B cell (primary cell): ENCODE data around the gene PDE6H.

ENCODE experiments used
- CTCF ChIP-seq: fragments of 200-600 bp; IDR thresholded peaks from one replicate; pipeline ENCODE4 v1.8.0; 2022; ENCODE audit warnings: antibody characterized with exemption, mild to moderate bottlenecking
- EZH2 ChIP-seq: IDR thresholded peaks from 2 replicates; pipeline ENCODE4 v1.6.1; 2012; ENCODE audit warnings: borderline replicate concordance, low read depth, mild to moderate bottlenecking, moderate library complexity, low read length; ENCODE audit not compliant: insufficient read depth, poor library complexity, severe bottlenecking

GRCh38 chr12:14956905-14957304 is 15.9 kb upstream of the PDE6H start:
- TF ChIP-seq CTCF = no peak
- no peak for TF ChIP-seq EZH2
